ENCODE results near the gene METAP1. TPM values are rescaled to one million over a fixed set of nuclear protein-coding genes. Genes with fewer than 3 reads are reported as not detected.
A peak's percentile ranks its signal among the peaks of the same experiment; 100 is the strongest.

The METAP1 gene
- total RNA-seq, 1 experiment from 2014 or later: 63.5 TPM

DNA sequence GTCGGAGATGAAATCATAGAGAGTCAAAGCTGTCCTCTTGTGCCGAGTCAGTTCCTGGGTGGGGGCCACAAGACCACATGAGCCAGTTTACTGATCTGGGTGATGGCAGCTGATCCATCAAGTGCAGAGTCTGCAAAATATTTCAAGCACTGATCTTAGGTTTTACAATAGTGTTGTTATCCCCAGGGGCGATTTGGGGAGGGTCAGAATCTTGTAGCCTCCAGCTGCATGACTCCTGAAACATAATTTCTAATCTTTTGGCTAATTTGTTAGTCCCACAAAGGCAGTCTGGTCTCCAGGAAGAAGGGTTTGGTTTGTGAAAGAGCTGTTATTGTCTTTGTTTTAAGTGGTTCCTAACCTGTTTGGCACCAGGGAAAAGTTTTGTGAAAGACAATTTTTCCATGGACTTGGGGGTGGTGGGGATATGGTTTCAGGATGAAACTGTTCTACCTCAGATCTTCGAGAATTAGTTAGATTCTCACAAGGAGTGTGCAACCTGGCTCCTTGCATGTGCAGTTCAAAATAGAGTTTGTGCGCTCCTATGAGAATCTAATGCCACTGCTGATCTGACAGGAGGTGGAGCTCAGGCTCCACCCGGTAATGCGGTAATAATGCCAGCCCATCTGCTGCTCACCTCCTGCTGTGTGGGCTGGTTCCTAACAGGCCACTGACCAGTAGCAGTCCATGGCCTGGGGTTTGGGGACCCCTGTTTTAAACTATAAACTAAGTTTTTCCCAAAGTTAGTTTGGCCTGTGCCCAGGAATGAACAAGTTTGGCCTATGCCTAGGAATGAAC lies 29.2 kb downstream of the METAP1 start:
- WGBS (ENCODE audit: extremely low coverage, insufficient read length, low lambda C conversion rate): no CpG with 5 or more reads among the region's 7 CpGs
- Histone ChIP-seq H4K8ac (replicated peaks; ENCODE audit: insufficient read length, low read depth, low read length) (no peak overlapping the region), H3K79me2 (ENCODE audit: insufficient read depth, low read length) (peaks cover 44% of the 10 kb centered on the region; the same call in 1 of the 2 replicates), H4K91ac (ENCODE audit: insufficient read length, low read depth, low read length) (no peak overlapping the region), H2AFZ (ENCODE audit: low read length) (no peak overlapping the region), H3K14ac (ENCODE audit: insufficient read depth, low read length) (no peak overlapping the region), H3K4me1 (ENCODE audit: insufficient read depth, low read length) (peaks cover 5% of the 10 kb centered on the region; the same call in 1 of the 2 replicates), H3K4me2 (ENCODE audit: insufficient read depth, insufficient read length, low read length) (no peak overlapping the region), H2BK120ac (ENCODE audit: low read depth, low read length, poor library complexity, severe bottlenecking) (no peak overlapping the region), H3K27me3 (ENCODE audit: insufficient read depth, low read length) (no peaks in the 10 kb centered on the region), H3K23ac (ENCODE audit: insufficient read length, low read depth, low read length) (no peak overlapping the region), H2BK20ac (ENCODE audit: low read depth, low read length, poor library complexity, severe bottlenecking) (no peak overlapping the region), H3K79me1 (ENCODE audit: insufficient read depth, low read depth, low read length, poor library complexity, severe bottlenecking) (peaks cover 6% of the 10 kb centered on the region), H4K20me1 (ENCODE audit: control insufficient read depth, insufficient read depth, insufficient read length) (no peaks in the 10 kb centered on the region), H3K9ac (ENCODE audit: extremely low read depth, insufficient read length, low read length) (no peak overlapping the region), H2BK12ac (ENCODE audit: insufficient read length, low read depth, low read length) (no peak overlapping the region), H2BK15ac (ENCODE audit: low read depth, low read length) (no peak overlapping the region), H3K27ac (ENCODE audit: insufficient read length, low read depth, low read length) (no peak overlapping the region), H3T11ph (ENCODE audit: low read length) (no peak overlapping the region), H3K23me2 (ENCODE audit: insufficient read length, low read depth, low read length, poor library complexity, severe bottlenecking) (no peaks in the 10 kb centered on the region), H3K18ac (ENCODE audit: insufficient read length, low read depth, low read length) (no peak overlapping the region), H3K4ac (ENCODE audit: low read depth, low read length) (no peak overlapping the region), H3K9me3 (ENCODE audit: control insufficient read depth, low read depth, low read length) (no peaks in the 10 kb centered on the region), H4K5ac (ENCODE audit: insufficient read length, low read depth, low read length) (no peak overlapping the region), H3K56ac (ENCODE audit: insufficient read length, low read depth, low read length) (no peak overlapping the region), H2AK5ac (ENCODE audit: insufficient read length, low read length) (no peak overlapping the region), H2BK5ac (ENCODE audit: insufficient read length, low read length) (no peak overlapping the region)
- no peak for DNase-seq
- H3K4me3 Mint-ChIP-seq: 0 out of 5 replicates have a peak overlapping the region, but pooled peaks of 1 of the 2 experiments have one; percentile 4
- H3K4me1 Mint-ChIP-seq: peaks cover 44 to 45% of the 10 kb centered on the region in 2 experiments
- TF ChIP-seq CTCF (conservative IDR thresholded peaks at IDR 0.05): no peak
- H3K36me3 Mint-ChIP-seq (ENCODE audit: insufficient read depth in 1 of 3, low read depth in 3 of 3): peaks cover 32 to 41% (median 35%) of the 10 kb centered on the region in 3 experiments
- H3K27ac Mint-ChIP-seq: peak overlapping the region; percentile 38 to 65 (median 64)
- no peaks in the 10 kb centered on the region for H3K27me3 Mint-ChIP-seq (ENCODE audit: low read depth)
- H3K9me3 Mint-ChIP-seq: peaks cover 17 to 27% of the 10 kb centered on the region in 2 experiments
